Urinary bladder (tissue), 4 donors: ENCODE results near the gene WRNIP1. TPM values are rescaled to one million over a fixed set of nuclear protein-coding genes. Genes with fewer than 3 reads are reported as not detected.

Source experiments
- DNase-seq: peaks from one replicate; pipeline ENCODE4 v3.0.0-alpha.2; 2015; ENCODE audit errors: extremely low spot score
- H3K27ac ChIP-seq: one replicate; pipeline ENCODE4 v1.5.1; 2013; ENCODE audit warnings: low read depth, mild to moderate bottlenecking, moderate library complexity
- H3K36me3 ChIP-seq: one replicate; pipeline ENCODE4 v1.6.1; 2013; ENCODE audit warnings: mild to moderate bottlenecking, moderate library complexity; ENCODE audit not compliant: insufficient read depth
- H3K4me1 ChIP-seq: one replicate; pipeline ENCODE4 v1.6.1; 2013; ENCODE audit warnings: mild to moderate bottlenecking, moderate library complexity; ENCODE audit not compliant: insufficient read depth
- H3K4me3 ChIP-seq: one replicate; pipeline ENCODE4 v1.5.1; 2013; ENCODE audit warnings: low read depth, low read length
- WGBS: extraction: QIAGEN DNeasy Blood & Tissue Kit; methylation state at CpG from one replicate; pipeline ENCODE4 v1.1.7; 2013; 5-methylcytosine and 5-hydroxymethylcytosine counted together
- polyA plus RNA-seq: library from polyadenylated mRNA; stranded (reverse); fragments of 200-250 nt; gene quantifications from one replicate; pipeline ENCODE4 v1.2.3, GENCODE V29; 2013
- total RNA-seq: library from RNA; depleted of rRNA; stranded (reverse); fragments of >200 nt; gene quantifications from one replicate; pipeline ENCODE4 v1.2.3, GENCODE V29; 2014
- donor health status: healthy with polysubstance abuse.
- donor health status: healthy.

The WRNIP1 gene
- total and polyA plus RNA-seq, 2 donors: 31.5 to 42.1 TPM

- Histone ChIP-seq H3K36me3 (no peaks in the 10 kb centered on the region), H3K4me1 (no peaks in the 10 kb centered on the region), H3K27ac (no peak overlapping the region), H3K4me3 (no peak overlapping the region)
- WGBS: 96% methylated on average over 3 of the region's 3 CpGs
- DNase-seq: no peak
Observed at GRCh38 chr6:2821554-2821953, 56.4 kb downstream of the WRNIP1 start.

GRCh38 chr6:2823104-2823850 is 58.1 kb downstream of the WRNIP1 start:
- H3K4me3 ChIP-seq: no peak overlapping the region
- H3K27ac ChIP-seq: no peak overlapping the region
- no peaks in the 10 kb centered on the region for H3K36me3 ChIP-seq
- no peak for DNase-seq
- 88% methylated on average over 7 of the region's 7 CpGs for WGBS
- H3K4me1 ChIP-seq: no peaks in the 10 kb centered on the region

- Histone ChIP-seq H3K4me1 (no peaks in the 10 kb centered on the region), H3K36me3 (no peaks in the 10 kb centered on the region), H3K27ac (no peak overlapping the region), H3K4me3 (no peak overlapping the region)
- 87% methylated on average over 2 of the region's 2 CpGs for WGBS
- no peak for DNase-seq
Observed at GRCh38 chr6:2826131-2826530, 60.9 kb downstream of the WRNIP1 start.

GRCh38 chr6:2827142-2827541 is 61.9 kb downstream of the WRNIP1 start:
- DNase-seq: no peak
- 74% methylated on average over 6 of the region's 6 CpGs for WGBS
- H3K4me1 ChIP-seq: no peaks in the 10 kb centered on the region
- peaks cover 3% of the 10 kb centered on the region for H3K36me3 ChIP-seq
- no peak overlapping the region for H3K4me3 ChIP-seq
- no peak overlapping the region for H3K27ac ChIP-seq

- 90% methylated on average over 4 of the region's 4 CpGs for WGBS
- no peak for DNase-seq
- Histone ChIP-seq H3K4me1 (no peaks in the 10 kb centered on the region), H3K4me3 (no peak overlapping the region), H3K36me3 (peaks cover 3% of the 10 kb centered on the region), H3K27ac (no peak overlapping the region)
Observed at GRCh38 chr6:2828629-2829028, 63.4 kb downstream of the WRNIP1 start.

- WGBS: 94% methylated on average over 2 of the region's 2 CpGs
- H3K4me1 ChIP-seq: no peaks in the 10 kb centered on the region
- no peak overlapping the region for H3K27ac ChIP-seq
- peaks cover 5% of the 10 kb centered on the region for H3K36me3 ChIP-seq
- no peak overlapping the region for H3K4me3 ChIP-seq
- DNase-seq: no peak
Observed at GRCh38 chr6:2829253-2829652, 64.1 kb downstream of the WRNIP1 start.

- Histone ChIP-seq H3K36me3 (peaks cover 5% of the 10 kb centered on the region), H3K4me3 (no peak overlapping the region), H3K4me1 (no peaks in the 10 kb centered on the region), H3K27ac (no peak overlapping the region)
- no peak for DNase-seq
- whole genome bisulfite sequencing: 68% methylated on average over 3 of the region's 3 CpGs
Observed at GRCh38 chr6:2830183-2830582, 65.0 kb downstream of the WRNIP1 start.

- no peak for DNase-seq
- Histone ChIP-seq H3K36me3 (peaks cover 5% of the 10 kb centered on the region), H3K4me3 (no peak overlapping the region), H3K4me1 (no peaks in the 10 kb centered on the region), H3K27ac (no peak overlapping the region)
- 96% methylated on average over 2 of the region's 2 CpGs for WGBS
Observed at GRCh38 chr6:2831392-2831791, 66.2 kb downstream of the WRNIP1 start.

- no peak overlapping the region for H3K27ac ChIP-seq
- peaks cover 5% of the 10 kb centered on the region for H3K36me3 ChIP-seq
- H3K4me1 ChIP-seq: no peaks in the 10 kb centered on the region
- H3K4me3 ChIP-seq: no peak overlapping the region
- DNase-seq: no peak
Observed at GRCh38 chr6:2834262-2834661, 69.1 kb downstream of the WRNIP1 start.

Other genes with a start within 250 kb of the WRNIP1 start
- gene MYLK4, start 14.5 kb upstream of the WRNIP1 start, total RNA-seq: 4.0 TPM
- 0.42 TPM for gene MYLK4, start 14.5 kb upstream of the WRNIP1 start, polyA plus RNA-seq
- 15.9 TPM for gene SERPINB1, start 76.5 kb downstream of the WRNIP1 start, total RNA-seq
- 29.3 TPM for gene SERPINB1, start 76.5 kb downstream of the WRNIP1 start, polyA plus RNA-seq
- gene SERPINB9, start 137.9 kb downstream of the WRNIP1 start, total RNA-seq: 8.2 TPM
- 4.4 TPM for gene SERPINB9, start 137.9 kb downstream of the WRNIP1 start, polyA plus RNA-seq
- 58.8 TPM for gene SERPINB6, start 206.2 kb downstream of the WRNIP1 start, total RNA-seq
- gene SERPINB6, start 206.2 kb downstream of the WRNIP1 start, polyA plus RNA-seq: 130 TPM
- gene NQO2, start 234.5 kb downstream of the WRNIP1 start, total RNA-seq: 8.7 TPM
- gene NQO2, start 234.5 kb downstream of the WRNIP1 start, polyA plus RNA-seq: 25.5 TPM